DMS153 (cell line): Measurements from ENCODE around the gene ALG14.

Source experiments
- DNase-seq: peaks from one replicate; lab custom pipeline; 2025; lab: John Stamatoyannopoulos, UW

The ALG14 gene

GRCh38 chr1:94980582-94981574 lies 91.9 kb downstream of the ALG14 start:
- DNase-seq, result no peak

DNA sequence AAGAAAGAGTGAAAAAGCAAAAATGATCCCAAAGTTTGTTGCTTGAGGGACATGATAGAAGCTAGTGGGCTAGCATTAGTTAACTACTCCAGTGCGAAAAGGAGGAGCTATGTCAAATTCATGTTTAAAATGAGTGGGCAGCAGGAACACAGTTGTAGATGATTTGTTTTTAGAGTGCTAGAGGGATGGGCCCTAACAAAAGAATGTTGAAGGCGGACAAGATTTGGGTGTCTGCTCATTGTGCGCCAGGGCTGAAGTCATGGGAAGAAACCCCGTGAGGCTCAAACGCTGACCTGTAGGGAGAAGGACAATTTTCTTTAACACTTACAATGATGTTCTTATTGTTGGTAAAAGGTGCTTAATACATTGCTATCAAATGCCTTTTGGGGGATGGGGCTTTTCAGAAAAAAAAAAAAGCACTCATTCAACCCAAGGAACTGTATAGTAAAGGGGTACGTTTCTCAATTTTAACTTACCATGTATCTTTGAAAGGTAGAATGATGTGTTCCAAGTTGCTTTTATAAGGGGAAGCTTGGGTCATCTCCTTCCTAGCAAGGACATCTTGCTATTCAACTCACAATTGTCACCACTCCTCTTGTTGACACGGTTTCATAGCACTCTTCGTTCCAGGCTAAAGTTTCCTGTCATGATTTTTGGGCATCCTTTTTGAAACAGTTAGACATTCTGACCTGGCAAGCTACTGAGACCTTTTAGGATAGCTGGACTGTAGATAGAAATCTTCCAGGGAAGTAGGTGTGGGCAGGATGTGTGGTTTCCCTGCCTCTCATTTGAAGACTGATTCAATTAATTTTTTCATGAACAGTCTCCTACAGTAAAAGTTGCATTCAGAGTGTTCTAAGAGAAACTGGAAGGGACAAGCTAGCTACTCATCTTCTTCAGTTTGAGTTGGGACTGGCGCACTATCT lies 92.8 kb downstream of the ALG14 start:
- no peak for DNase-seq

GRCh38 chr1:94979131-94979530 lies 93.6 kb downstream of the ALG14 start:
- no peak for DNase-seq

DNA sequence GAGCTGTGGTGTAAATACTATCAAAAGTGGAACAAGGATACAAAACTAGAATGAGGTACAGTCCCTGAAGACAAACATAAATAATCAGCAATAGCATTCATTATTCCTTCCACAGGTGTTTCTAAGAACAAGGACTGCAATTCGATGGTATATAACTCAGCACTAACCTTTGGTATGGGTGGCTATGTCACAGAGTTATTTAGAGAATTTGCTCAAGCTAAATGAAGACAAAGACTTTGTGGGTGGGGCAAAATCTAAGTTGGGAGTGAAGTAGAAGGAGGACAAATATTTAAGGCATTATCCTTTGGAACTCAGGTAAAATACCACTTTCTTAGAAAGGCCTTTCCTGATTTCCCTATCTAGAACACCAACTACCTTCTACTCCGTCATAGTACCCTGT lies 94.3 kb downstream of the ALG14 start:
- no peak for DNase-seq

DNA sequence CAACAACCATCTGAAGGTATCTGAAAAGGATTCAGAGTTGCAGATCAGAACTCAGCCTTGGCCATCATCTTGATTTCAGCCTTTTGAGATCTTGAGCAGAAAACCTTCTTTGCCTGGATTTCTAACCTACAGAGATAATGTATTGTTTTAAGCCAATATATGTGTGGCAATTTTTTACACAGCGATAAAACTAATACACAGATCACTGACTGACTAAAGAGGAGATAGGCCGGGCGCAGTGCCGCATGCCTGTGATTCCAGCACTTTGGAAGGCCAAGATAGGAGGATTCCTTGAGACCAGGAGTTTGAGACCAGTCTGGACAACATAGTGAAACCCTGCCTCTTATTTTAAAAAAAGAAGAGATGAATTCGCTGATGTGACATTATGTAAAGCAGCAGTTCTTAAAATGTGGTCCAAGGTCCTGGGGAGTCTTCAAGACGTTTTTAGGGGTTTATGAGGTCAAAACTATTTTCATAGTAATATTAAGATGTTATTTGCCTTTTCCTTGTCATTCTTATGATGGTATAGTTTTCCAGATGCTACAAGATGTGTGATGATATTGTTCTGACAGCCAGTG lies 95.7 kb downstream of the ALG14 start:
- no peak for DNase-seq

DNA sequence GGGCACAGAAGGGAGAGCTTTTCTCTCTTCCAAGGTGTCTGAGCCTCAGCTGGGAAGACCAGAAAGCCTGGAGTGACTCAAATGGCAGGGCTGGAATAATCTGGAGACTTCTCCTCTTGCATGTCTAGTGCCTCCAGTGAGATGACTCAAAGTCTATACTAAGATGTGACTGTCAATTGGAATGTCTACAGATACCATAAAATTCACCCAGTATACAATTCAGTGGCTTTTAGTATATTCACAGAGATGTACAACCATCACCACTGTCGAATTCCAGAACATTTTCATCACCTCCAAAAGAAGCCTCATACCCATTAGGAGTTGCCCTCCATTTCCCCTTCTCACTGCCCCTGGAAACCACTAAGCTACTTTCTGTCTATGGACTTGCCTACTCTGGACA lies 97.9 kb downstream of the ALG14 start:
- DNase-seq, result no peak

- DNase-seq, result no peak
Measured at GRCh38 chr1:94974241-94974640, 98.5 kb downstream of the ALG14 start.

DNA sequence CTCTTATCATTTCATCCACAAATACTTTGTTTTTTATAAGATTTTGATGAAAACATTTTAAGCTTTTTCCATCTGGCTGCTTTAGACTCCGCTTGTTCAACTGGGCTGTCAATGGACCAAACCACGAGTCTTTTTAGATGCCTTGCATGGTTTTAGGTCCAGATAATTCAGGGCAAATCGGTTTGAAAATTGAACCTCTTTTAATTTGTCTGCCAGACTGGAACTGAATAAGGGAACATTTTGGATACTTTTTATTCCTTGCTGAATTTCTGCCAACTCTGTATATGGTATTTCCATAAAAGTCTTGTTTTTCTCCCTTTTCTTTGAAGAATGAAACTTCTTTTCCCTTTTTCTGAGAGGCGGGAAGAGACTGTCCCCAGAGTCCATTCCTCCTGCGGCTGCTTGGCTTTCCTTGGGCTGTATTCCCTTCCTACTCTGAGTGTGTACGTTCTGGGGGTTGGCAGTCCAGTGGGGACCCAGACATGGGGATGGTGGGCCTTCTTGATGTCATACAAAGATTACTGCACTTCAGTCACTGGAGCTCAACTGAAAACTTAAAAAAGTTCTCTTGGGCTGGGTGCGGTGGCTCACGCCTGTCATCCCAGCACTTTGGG lies 99.3 kb downstream of the ALG14 start:
- no peak for DNase-seq

GRCh38 chr1:94971491-94971924 lies 101.2 kb downstream of the ALG14 start:
- DNase-seq, result no peak

GRCh38 chr1:94970783-94971182 lies 102.0 kb downstream of the ALG14 start:
- no peak for DNase-seq

DNA sequence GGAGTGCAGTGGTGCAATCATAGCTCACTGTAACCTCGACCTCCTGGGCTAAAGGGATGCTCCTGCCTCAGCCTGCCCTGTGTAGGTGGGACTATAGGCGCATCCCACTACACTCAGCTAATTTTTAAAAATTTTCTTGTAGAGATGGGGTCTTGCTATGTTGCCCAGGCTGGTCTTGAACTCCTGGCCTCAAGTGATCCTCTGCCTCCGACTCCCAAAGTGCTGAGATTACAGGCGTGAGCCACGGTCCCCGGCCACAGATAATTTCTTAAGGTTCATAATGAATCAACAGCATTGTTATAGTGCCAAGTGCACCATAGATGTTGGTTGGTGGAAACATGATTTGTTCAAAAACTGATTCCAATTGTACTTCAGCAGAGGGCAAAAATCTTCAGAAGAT lies 103.6 kb downstream of the ALG14 start:
- DNase-seq, result no peak

DNA sequence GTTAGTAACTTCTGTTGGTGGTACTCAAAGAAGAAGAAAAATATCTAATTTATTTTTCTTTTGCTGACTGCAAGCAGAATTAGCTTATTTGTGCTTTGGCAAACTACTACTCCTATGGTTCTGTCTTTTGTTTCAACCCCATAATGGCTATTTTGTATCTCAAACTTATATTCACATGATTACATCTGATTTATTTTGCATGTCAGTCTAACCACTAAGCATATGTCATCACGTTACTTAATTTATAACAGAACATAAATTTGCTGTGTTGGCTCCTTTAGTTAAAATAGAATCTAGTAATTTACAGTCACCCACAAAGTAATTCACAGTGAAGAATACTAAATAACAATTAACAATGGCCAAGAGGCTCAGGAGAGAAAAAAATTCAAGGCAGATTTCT lies 106.7 kb downstream of the ALG14 start:
- DNase-seq, result no peak

- DNase-seq, result no peak
Measured at GRCh38 chr1:94963864-94964263, 108.9 kb downstream of the ALG14 start.

DNA sequence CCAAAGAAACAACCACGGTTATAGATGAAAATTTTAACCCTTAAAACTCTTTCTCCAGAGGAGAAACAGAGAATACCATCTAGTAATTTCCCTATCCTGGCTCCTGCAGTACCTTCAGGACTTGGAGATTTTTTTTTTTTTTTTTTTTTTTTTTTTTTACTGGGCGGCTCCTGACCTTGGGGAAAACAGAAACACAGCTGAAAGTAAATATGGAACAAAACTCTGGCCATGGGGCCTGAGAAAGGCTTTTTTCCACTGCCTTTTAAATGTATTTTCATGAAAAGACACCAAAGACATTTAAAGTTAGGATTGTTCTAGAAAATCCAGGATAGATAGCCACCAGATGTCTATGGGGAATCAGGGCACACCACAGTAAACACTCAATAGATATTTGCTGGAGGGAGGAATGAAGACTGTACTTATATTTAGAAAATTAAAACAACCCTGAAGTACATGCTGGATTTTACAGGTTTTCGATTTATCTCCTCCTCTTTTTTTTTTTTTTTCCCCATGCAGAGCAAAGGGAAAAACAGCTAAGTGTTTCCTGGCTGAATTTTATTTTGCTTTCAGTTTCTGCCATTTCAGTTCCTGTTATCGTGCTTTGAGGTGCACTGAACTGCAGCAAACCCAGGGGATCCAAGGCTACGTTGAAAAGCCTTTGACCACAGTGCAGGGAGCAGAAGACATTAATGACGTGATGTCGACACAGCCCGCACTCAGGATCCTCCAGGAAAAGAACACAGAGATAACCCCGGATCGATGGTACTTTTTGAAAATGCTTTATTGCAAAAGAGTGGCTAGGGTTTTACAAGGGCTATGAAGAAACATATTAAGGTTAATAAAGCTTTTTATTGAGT lies 110.1 kb downstream of the ALG14 start:
- peak; percentile 37 for DNase-seq

DNA sequence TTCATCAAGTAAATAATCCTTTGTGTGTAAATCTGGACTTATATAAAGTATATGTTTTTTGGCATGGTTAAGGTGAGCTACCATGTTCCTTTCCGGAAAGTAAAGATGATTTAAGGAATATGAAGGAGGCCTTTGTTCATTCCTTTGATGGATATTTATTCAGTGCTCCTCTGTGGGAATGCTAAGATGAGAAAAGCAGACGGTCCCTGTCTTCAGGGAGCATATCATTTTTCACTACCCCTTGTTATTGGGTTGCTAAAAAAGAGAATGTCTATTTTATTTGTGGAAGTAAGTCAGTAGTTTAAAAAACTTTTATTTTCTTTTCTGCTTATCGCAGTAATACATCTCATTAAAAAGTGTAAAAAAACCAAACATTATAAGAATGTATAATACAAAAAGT lies 110.8 kb downstream of the ALG14 start:
- DNase-seq, result no peak

DNA sequence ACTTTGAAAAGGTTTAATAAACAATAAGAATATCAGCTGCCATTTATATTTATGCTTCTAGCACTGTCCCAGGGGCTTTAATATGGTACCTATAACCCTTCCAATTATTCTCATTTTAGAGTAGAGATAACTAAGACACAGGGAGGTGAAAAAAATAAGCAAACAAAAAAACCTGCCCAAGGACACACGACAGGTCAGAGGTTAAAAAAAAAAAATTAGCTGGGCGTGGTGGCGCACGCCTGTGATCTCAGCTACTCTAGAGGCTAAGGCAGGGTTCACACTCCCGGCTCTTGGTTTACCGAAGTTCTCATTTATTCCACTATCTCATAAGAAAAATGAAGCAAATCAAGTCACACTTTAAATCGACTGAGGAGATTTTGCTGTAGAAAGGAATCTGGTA lies 111.2 kb downstream of the ALG14 start:
- no peak for DNase-seq

DNA sequence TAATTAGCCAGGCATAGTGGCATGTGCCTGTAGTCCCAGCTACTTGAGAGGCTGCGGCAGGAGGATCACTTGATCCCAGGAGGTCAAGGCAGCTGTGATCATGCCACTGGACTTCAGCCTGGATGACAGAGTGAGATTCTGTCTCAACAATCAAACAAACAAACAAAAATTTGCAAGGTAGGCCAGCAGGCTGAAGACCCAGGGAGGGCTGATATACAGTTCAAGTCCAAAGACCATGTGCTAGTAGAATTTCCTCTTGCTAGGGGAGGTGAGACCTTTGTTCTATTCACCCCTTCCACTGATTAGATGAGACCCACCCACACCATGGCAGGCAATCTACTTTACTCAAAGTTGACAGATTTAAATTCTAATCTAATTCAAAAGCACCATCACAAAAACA lies 114.7 kb downstream of the ALG14 start:
- DNase-seq, result no peak

DNA sequence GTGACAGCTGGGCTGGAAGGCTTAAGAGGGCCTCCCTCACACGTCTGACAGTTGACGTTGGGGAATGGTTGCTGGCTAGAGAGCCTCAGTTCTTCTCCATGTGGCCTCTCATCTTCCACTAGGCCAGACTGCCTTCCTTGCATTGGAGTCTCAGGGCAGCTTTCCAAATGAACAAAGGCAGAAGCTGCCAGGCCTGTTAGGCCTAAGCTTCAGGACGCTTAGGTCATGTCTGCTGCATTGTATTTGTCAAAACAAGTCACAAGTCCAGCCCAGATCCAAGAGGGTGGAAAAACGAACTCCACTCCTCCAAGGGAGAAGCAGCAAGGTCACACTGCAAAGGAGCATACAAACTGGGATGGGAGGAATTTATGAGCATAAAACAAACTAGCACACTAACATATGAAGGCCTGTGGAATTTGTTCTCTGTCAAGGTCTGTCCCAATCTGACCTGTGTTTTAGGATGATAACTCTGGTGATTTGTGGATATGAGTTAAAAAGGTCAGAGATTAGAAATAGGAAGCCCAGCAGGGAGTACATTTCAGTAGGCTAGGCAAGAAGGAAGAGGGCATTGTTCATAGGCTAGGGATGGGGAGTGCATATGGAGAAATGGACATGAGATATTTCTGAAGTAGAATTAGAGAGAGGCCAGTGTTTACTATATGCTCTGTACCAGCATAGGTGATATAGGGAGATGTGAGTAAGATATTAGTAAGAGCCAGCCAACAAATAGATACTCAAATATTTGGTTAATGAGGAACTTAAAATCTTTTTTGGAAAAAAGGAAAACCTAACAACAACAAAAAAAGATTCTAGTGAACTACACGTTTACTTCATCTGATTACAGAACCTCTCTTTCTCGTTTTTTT lies 116.8 kb downstream of the ALG14 start:
- DNase-seq, result no peak

DNA sequence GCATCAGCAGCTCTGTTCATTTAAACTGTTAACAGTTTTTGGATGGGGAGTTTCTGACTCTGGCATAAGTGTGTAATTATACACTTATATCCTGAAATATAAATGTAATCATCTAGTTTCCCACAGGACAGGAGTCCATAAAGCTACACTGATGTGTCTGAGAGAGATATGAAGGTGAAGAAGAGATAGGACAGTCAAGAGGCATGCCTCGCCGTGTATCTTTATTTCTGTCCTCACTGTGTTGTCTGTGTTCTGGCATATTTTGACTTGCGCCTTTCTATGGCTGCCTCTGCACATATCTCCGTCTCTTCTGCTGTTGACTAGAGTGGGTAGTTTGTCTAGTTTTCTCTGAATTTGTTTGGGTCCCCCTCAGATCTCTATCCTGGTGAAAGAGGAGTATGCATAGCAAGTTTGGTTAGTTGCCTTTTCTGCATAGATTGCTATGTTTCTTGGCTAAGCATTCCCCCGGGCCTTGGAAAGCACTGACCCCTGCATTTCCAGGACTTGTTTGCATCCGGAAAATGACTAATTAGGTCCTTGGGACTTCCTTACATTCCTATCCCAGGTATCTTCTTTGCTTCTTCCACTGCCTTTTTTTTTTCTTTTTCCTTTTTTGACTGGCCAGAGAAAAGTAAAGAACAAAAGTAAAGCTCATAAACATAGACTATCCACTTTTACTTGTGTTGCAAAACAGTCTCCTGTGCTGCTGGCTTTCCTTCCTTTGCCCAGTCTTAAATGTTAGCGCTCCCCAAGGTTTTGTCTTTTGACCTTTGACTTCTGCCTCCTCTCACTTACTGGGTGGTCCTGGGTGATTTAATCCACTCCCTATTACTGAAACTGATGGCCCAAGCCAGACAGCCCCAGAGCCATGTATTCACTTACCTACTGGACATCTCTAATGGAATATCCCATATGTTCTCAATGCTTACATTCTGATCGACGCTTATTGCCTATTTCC lies 118.2 kb downstream of the ALG14 start:
- no peak for DNase-seq
